Measurements from ENCODE around the gene SNAP47. TPM values are rescaled to one million over a fixed set of nuclear protein-coding genes. Genes with fewer than 3 reads are reported as not detected.

Gene SNAP47
- total and polyA plus RNA-seq, 2 experiments from 2014 or later = 42.6 to 49.6 TPM

DNA sequence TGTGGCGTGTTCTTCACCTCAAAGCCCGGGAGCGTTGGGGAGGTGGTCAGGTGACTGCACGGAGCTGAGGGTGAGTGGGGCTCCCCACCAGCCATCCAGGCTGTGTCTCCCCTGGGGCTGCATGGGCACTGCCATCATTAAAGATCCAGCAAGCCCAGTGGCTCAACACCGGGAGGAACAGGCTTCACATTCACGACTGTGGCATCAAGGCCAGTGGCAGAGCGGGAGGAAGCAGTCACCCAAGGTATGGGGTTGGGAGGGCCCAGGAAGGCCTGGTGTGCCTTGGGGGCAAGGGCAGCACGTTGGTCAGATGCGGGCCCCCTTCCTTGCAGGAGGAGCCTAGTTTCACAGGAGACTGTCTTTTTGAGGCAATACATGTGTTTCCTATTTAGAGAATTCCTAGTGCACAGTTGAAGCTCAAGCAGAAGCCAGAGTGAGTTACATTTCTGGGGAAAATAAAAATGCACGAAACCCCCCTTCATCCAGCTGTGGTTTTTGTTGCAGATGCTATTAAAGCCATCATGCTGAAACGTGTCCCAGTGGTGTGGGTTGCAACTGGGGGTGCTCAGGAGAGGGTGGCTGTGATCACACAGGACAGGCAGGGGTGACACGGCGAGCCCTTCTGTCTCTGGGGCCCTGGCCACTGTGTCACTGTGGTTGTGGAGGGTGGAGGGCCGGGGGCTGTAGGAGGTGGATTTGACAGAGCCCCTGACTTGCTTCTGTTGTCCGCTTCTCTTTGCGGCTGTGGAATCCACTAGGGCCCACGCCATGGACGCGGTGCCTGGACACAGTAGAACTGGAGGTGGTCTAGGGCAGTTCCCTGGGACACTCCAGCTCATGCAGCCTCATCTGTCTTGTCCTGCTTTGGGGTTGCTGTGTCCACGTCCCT, 34.1 kb downstream of the SNAP47 start:
- no peak overlapping the region for H3K4me3 ChIP-seq
- H3K36me3 ChIP-seq (replicated peaks; ENCODE audit: insufficient read depth, low read depth) = peaks cover 3% of the 10 kb centered on the region
- TF ChIP-seq EZH2phosphoT487 (IDR thresholded peaks at IDR 0.05; ENCODE audit: low read depth, severe bottlenecking, unreplicated experiment) (no peak), EZH2 (IDR thresholded peaks at IDR 0.05; ENCODE audit: borderline replicate concordance) (no peak)
- TF ChIP-seq, protein P1, sequence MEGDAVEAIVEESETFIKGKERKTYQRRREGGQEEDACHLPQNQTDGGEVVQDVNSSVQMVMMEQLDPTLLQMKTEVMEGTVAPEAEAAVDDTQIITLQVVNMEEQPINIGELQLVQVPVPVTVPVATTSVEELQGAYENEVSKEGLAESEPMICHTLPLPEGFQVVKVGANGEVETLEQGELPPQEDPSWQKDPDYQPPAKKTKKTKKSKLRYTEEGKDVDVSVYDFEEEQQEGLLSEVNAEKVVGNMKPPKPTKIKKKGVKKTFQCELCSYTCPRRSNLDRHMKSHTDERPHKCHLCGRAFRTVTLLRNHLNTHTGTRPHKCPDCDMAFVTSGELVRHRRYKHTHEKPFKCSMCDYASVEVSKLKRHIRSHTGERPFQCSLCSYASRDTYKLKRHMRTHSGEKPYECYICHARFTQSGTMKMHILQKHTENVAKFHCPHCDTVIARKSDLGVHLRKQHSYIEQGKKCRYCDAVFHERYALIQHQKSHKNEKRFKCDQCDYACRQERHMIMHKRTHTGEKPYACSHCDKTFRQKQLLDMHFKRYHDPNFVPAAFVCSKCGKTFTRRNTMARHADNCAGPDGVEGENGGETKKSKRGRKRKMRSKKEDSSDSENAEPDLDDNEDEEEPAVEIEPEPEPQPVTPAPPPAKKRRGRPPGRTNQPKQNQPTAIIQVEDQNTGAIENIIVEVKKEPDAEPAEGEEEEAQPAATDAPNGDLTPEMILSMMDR (IDR thresholded peaks at IDR 0.05; ENCODE audit: poor library complexity) = no peak
- H3K27me3 ChIP-seq = no peaks in the 10 kb centered on the region
- H3K79me2 ChIP-seq = peaks cover under 1% of the 10 kb centered on the region
- no peaks in the 10 kb centered on the region for H3K4me1 ChIP-seq (ENCODE audit: insufficient read depth)
- no peak overlapping the region for H3K27ac ChIP-seq
- no peaks in the 10 kb centered on the region for H3K9me3 ChIP-seq (ENCODE audit: low read depth)
- no peak overlapping the region for H2AFZ ChIP-seq
- no peaks in the 10 kb centered on the region for H3K9me2 ChIP-seq (replicated peaks; ENCODE audit: insufficient read depth)
- peaks cover 16% of the 10 kb centered on the region for H4K20me1 ChIP-seq (ENCODE audit: insufficient read depth, poor library complexity, severe bottlenecking)
- H3K4me2 ChIP-seq = no peak overlapping the region
- no peak for DNase-seq (ENCODE audit: low spot score)
- 83% methylated on average over 20 of the region's 20 CpGs for WGBS (ENCODE audit: low lambda C conversion rate, missing lambda C conversion rate)

DNA sequence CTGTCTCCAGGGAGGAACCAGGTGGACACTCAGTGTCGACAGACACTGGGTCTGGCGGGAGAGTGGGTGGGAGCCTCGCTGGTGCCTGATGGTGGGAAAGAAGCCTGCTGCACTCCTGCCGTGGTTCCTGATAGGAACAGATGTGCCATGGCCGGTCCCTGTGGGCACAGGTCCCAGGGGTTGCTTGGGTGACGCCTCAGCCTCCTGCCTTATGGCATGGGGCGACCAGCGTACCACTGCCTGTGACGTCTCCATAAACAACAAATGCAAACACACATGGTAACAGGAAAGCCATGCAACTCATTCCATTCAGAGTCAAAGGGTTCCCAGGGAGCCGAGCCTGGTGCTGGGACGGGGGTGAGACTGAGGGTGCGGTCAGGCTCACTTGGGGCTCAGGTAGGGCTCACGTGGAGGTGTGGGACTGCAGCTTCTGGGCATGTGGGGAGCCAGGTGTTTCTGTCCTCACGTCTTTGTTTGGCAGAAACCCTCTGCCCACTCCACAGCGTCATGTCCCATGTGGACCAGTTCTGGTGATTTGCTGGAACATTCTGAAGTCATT, 34.8 kb downstream of the SNAP47 start:
- H3K9me2 ChIP-seq (replicated peaks; ENCODE audit: insufficient read depth) = no peaks in the 10 kb centered on the region
- H2AFZ ChIP-seq = no peak overlapping the region

DNA sequence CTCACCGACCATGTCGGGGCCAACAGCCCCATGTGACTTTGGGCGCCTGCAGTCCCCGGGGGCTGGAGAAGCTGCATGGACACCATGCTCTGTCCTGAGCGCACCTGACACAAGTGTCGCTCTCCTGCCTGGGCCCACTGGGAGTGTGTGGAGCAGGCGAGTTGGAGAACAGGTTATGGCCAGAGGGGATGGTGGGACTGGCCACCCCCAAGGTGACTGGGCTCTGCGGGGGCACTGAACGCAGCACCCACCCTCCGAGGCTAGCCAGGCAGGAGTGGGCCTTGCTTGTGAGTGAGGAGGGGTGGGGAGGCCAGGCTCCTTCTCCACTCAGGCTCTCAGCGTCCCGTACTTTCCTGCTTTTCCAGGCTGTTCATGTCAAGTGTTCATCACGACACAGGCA, 35.6 kb downstream of the SNAP47 start:
- Histone ChIP-seq H3K9me3 (ENCODE audit: low read depth) (no peaks in the 10 kb centered on the region), H4K20me1 (ENCODE audit: insufficient read depth, poor library complexity, severe bottlenecking) (peaks cover 7% of the 10 kb centered on the region), H3K4me1 (ENCODE audit: insufficient read depth) (no peaks in the 10 kb centered on the region), H3K27ac (no peak overlapping the region), H2AFZ (no peak overlapping the region), H3K36me3 (replicated peaks; ENCODE audit: insufficient read depth, low read depth) (peaks cover 3% of the 10 kb centered on the region), H3K27me3 (no peaks in the 10 kb centered on the region), H3K9me2 (replicated peaks; ENCODE audit: insufficient read depth) (no peaks in the 10 kb centered on the region), H3K79me2 (no peaks in the 10 kb centered on the region), H3K4me3 (no peak overlapping the region), H3K4me2 (no peak overlapping the region)
- no peak for DNase-seq (ENCODE audit: low spot score)
- WGBS (ENCODE audit: low lambda C conversion rate, missing lambda C conversion rate) = 94% methylated on average over 13 of the region's 13 CpGs
- no peak for TF ChIP-seq EZH2phosphoT487 (IDR thresholded peaks at IDR 0.05; ENCODE audit: low read depth, severe bottlenecking, unreplicated experiment)
- TF ChIP-seq, protein P1 (IDR thresholded peaks at IDR 0.05; ENCODE audit: poor library complexity) = no peak
- TF ChIP-seq EZH2 (IDR thresholded peaks at IDR 0.05; ENCODE audit: borderline replicate concordance) = no peak

More for the DNA sequence above, 34.8 kb downstream of the SNAP47 start:
- no peak overlapping the region for H3K4me2 ChIP-seq
- H3K9me3 ChIP-seq (ENCODE audit: low read depth) = no peaks in the 10 kb centered on the region
- H3K4me3 ChIP-seq = no peak overlapping the region
- WGBS (ENCODE audit: low lambda C conversion rate, missing lambda C conversion rate) = 92% methylated on average over 15 of the region's 15 CpGs
- H4K20me1 ChIP-seq (ENCODE audit: insufficient read depth, poor library complexity, severe bottlenecking) = peaks cover 12% of the 10 kb centered on the region
- H3K27me3 ChIP-seq = no peaks in the 10 kb centered on the region
- H3K36me3 ChIP-seq (replicated peaks; ENCODE audit: insufficient read depth, low read depth) = peaks cover 3% of the 10 kb centered on the region
- no peaks in the 10 kb centered on the region for H3K4me1 ChIP-seq (ENCODE audit: insufficient read depth)
- DNase-seq (ENCODE audit: low spot score) = no peak
- TF ChIP-seq EZH2 (IDR thresholded peaks at IDR 0.05; ENCODE audit: borderline replicate concordance) (no peak), EZH2phosphoT487 (IDR thresholded peaks at IDR 0.05; ENCODE audit: low read depth, severe bottlenecking, unreplicated experiment) (no peak)
- TF ChIP-seq, protein P1 (IDR thresholded peaks at IDR 0.05; ENCODE audit: poor library complexity) = no peak
- H3K27ac ChIP-seq = no peak overlapping the region
- no peaks in the 10 kb centered on the region for H3K79me2 ChIP-seq

Data from hepatocyte (in vitro differentiated cells).